ENCODE data around the gene HOXD1.

GRCh38 chr2:176178038-176178756 lies 10.3 kb upstream of the HOXD1 start:
- TF ChIP-seq CTCF (conservative IDR thresholded peaks at IDR 0.05 in 1 of 2, IDR thresholded peaks at IDR 0.05 in 1 of 2; ENCODE audit: extremely low read depth in 1 of 2, insufficient read depth in 1 of 2, low read depth in 1 of 2, low read length in 2 of 2) = no peak
- peak; percentile 65 for TF ChIP-seq EZH2 (IDR thresholded peaks at IDR 0.05; ENCODE audit: borderline replicate concordance, low read length)
